GM18868 (cell line): ENCODE measurements around the gene OBSCN.

Source experiments
- ATAC-seq: cut with Tn5 transposase; IDR thresholded peaks from one replicate; pipeline ENCODE4 v1.9.1; 2021; ENCODE audit warnings: mild to moderate bottlenecking, moderate library complexity; ENCODE audit not compliant: unreplicated experiment

Gene OBSCN

GRCh38 chr1:228428412-228428811 is 220.6 kb downstream of the OBSCN start:
- ATAC-seq, result no peak
